Endometrium (tissue), 2 donors: ENCODE data around the gene SBNO2.

Experiments
- FAIRE-seq: peaks from 2 replicates; lab custom pipeline; 2012; peaks lifted over from hg19 to GRCh38; lab: Jason Lieb, UNC
- donor health status: control.
- donor health status: control.

Gene SBNO2

DNA sequence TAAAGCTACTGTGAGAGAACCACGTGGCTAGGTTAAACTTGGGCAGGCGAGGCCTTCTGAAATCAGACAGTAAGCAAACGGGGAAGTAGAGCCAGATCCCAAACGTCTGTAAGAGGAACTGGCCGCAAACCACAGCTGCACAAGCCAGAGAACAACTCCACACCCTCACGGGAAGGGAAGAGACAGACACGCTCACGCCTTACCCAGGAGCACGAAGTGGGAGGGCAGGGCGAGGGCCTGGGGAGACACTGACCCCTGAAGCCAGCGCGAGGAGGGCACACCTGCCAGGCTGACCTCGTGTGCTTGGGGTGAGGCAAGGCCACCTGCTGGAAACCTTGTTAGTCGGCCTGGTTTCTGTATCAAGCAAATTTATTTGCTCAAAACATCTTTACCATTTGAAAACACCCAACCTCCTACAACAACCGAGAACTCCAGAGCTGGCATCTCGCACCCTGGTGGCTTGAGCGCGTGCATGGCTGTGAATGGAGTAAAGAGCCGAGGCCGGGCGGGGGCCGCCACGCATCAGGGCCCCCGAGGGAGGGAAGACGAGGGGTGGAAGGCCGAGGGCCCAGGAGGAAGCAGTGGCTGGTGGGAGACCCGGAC is 86.2 kb downstream of the SBNO2 start:
- no peak for FAIRE-seq

- FAIRE-seq: no peak
Observed at GRCh38 chr19:1086613-1087012, 87.5 kb downstream of the SBNO2 start.

- no peak for FAIRE-seq
Observed at GRCh38 chr19:1085676-1086442, 88.2 kb downstream of the SBNO2 start.

DNA sequence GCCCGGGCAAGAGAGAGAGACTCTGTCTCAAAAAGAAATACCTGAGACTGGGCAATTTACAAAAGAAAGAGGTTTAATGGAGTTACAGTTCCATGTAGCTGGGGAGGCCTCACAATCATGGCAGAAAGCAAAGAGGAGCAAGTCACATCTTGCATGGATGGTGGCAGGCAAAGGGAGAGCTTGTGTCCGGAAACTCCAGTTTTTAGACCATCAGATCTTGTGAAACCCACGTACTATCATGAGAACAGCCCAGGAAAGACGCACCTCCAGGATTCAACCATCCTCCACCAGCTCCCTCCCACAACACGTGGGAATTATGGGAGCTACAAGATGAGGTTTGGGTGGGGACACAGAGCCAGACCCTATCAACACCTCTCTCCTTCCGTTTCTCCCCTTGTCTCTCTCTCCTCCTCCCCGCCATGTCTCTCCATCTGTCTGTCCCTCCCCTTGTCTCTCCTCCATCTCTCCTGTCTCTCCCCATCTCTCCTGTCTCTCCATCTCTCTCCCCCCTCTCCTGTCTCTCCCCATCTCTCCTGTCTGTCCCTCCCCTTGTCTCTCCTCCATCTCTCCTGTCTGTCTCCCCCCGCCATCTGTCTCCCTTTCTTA is 88.9 kb downstream of the SBNO2 start:
- FAIRE-seq: no peak

DNA sequence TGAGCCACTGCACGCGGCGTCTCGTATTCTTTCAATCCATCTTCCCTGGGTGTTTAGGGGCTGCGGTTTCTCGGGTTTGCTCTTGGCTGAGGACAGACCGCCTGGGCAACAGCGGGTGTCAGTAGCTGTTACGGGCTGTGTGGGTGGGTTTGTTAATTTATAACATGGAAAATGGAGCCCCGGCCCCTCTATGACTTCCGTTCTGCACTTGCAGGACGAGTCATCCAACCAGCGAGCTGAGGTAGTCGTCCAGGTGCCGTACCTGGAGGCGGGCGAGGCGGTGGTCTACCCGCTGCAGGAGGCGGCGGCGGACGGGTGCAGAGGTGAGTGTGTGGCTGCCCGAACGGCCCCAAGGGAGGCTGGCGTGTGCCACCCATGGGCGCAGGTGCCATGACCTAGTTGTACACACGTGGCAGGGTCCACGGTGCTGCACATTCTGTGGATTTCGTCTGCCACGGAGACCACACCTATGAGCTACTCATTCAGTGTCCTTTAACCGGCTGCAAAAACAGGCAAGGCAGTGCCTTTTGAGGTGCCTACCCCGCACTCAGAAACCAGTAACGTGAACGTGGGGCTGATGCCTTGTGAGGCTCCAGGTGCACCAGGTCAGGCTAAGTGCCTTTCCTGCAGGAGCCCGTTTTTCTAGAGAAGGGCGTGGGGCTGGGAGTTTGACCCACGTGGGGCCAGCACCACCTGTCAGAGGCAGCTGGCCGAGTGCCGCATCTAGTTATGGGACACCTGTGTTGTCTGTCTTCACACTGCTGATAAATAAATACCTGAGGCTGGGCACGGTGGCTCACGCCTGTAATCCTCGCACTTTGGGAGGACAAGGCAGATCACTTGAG is 89.8 kb downstream of the SBNO2 start:
- FAIRE-seq: no peak

GRCh38 chr19:1082928-1083816 is 90.9 kb downstream of the SBNO2 start:
- FAIRE-seq: no peak

GRCh38 chr19:1082165-1082927 is 91.7 kb downstream of the SBNO2 start:
- no peak for FAIRE-seq

DNA sequence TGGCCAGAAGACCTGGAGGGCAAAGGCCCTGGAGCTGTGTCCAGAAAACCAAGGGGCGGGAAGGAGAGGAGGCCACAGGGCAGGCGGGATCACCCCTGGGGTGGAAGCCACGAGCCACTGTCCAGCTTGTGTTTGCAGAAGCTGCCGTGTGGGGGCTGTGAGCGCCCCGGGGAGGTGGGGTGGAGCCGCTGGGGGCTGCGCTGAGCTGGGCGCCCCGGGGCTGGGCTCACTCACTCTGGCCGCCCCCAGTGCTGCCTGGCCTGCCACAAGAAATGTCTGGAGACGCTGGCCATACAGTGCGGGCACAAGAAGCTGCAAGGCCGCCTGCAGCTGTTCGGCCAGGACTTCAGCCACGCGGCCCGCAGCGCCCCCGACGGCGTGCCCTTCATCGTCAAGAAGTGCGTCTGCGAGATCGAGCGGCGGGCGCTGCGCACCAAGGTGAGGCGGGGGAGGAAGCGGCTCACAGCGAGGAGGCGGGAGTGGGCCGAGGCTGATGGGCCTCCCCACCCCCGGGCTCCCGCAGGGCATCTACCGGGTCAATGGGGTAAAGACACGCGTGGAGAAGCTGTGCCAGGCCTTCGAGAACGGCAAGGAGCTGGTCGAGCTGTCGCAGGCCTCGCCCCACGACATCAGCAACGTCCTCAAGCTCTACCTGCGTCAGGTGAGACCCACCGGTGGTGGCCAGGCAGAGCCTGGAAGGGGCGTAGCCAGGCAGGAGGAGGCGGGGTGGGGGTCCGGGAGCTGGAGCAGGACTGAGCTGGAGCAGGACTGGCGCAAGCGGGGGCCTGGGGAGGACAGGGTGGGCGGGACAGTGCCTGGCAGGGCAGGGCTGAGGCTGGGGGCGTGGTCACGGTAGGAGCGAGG is 92.5 kb downstream of the SBNO2 start:
- FAIRE-seq: no peak

DNA sequence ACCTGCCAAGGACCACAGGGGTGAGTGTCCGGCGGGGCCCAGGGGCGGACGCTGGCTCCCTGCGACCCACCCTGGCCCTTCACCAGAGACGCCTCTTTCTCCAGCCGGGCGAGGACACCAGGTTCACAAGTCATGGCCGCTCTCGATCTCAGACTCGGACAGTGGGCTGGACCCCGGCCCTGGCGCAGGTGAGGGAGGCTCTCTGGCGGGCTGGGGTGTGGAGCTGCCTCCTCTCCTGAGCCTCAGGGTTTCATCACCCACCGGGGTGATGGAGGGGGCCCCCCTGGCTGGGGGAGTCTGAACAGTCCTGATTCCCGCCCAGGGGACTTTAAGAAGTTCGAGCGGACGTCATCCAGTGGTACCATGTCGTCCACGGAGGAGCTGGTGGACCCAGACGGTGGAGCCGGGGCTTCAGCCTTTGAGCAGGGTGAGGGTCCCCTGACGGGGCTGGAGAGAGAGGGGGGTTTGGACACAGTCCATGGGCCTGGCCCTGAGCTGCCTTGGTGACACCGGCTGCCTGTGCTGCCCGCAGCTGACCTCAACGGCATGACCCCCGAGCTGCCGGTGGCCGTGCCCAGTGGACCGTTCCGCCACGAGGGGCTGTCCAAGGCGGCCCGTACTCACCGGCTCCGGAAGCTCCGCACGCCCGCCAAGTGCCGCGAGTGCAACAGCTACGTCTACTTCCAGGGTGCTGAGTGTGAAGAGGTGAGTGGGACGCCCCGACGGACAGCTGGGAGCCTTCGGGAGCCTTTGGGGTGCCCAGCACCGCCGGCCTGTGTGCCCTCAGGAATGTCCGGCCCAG is 93.5 kb downstream of the SBNO2 start:
- no peak for FAIRE-seq

DNA sequence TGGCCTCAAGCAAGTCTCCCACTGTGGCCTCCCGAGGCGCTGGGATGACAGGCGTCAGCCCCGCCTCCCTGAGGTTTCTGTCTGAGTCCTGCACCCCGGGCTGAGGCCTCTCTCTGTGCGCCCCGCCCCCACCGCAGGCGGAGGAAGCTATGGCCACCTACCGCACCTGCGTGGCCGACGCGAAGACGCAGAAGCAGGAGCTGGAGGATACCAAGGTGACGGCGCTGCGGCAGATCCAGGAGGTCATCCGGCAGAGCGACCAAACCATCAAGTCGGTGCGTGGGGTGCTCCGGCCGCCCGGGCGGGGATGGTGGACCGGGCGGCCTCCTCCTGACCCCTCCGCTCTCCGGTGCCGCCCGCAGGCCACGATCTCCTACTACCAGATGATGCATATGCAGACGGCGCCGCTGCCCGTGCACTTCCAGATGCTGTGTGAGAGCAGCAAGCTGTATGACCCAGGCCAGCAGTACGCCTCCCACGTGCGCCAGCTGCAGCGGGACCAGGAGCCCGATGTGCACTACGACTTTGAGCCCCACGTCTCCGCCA is 94.4 kb downstream of the SBNO2 start:
- FAIRE-seq: no peak

- no peak for FAIRE-seq
Observed at GRCh38 chr19:1076951-1077350, 97.1 kb downstream of the SBNO2 start.

DNA sequence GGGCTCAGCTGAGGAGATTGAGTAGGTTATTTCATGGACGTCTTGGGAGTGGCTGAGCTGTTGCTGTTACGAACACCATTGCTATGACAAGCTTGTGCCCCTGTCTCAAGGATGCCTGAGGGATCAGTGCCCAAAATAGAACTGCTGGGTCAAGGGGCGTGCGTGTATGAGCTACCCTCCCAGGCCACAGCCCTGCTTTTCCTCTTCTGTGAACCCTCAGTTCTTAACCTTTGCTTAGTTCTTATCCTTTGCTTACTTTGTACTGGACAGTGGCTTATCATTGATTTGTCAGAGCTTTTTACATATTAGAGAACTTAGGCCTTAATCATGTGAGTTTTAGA is 98.1 kb downstream of the SBNO2 start:
- no peak for FAIRE-seq

DNA sequence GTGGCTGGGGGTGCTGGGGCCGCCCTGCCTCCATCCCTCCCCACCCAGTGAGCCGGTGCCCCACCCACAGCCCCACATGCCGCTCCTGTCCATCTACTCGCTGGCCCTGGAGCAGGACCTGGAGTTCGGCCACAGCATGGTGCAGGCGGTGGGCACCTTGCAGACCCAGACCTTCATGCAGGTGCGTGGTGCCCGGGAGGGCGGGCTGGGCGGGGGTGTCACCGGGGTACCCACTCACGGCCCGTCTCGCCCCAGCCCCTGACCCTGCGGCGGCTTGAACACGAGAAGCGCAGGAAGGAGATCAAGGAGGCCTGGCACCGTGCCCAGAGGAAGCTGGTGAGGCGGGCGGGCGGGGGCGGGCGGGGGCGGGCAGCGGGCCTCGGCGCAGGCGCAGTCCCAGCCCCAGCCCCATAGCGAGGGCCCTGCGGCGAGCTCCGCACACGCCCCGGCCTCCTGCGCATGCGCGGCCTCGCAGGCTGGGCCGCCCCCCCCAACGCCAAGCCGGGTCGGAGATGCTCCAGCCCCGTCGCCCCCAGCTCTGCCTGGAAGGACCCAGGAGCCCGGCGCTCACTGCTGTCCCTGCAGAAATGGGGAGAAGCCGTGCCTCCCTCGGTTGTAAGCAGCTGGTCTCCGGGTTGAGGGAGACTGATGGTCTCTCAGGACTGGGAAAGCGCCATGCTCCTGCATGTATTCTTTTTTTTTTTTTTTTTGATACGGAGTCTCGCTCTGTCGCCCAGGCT is 99.4 kb downstream of the SBNO2 start:
- no peak for FAIRE-seq

GRCh38 chr19:1073956-1074517 is 100.0 kb downstream of the SBNO2 start:
- FAIRE-seq: no peak

DNA sequence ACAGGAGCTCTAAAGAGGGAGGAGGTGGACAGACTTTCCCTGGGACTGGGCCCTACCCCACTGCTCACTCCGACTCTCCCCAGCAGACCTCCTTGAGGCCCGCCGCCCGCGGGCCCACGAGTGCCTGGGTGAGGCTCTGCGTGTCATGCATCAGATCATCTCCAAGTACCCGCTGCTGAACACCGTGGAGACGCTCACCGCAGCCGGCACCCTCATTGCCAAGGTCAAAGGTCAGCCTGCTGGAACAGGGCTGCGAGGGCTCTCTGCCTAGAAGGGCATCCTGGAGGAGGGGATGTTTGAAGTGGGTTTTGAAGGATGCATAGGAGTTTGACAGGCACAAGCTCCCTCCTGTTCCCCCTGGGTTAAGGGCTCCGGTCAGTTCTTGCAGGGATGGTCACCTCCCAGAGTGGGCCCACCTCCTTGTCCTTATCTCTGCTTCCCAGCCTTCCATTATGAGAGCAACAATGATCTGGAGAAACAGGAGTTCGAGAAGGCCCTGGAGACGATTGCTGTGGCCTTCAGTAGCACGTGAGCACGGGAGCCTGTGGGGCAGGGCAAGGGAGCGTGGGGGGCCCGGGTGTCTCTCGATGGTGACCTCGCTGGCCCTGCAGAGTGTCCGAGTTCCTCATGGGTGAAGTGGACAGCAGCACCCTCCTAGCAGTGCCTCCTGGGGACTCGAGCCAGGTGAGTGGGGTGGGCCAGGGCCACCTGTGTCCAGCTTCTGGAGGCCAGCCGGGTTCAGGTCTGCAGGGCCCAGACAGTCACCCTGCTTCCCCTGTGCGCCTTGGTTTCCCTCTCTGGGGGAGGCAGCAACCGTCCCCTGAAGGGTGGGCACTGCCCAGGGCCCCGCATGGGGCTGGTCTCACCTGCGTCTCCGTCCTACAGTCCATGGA is 100.8 kb downstream of the SBNO2 start:
- FAIRE-seq: no peak

GRCh38 chr19:1072371-1073015 is 101.6 kb downstream of the SBNO2 start:
- FAIRE-seq: no peak
